HL-60 (cell line): Measurements from ENCODE around the gene GVQW3.
"Not testable (repeated sequence)": the region's sequence is repeated elsewhere in the genome, so short reads cannot be mapped to it uniquely, and the experiment has no call there.

Experiments used
- DNase-seq, 2 experiments: peaks; one replicate each; pipeline ENCODE4 v3.0.0-alpha.2; 2010 to 2020; ENCODE audit warnings: low read depth in 1 of 2, low spot score in 1 of 2
- H3K27ac ChIP-seq: fragments of 250-450 bp; sonication (Bioruptor Pico); replicated peaks from 2 replicates; pipeline ENCODE4 v1.5.1; 2020; ENCODE audit warnings: mild to moderate bottlenecking, moderate library complexity
- H3K27me3 ChIP-seq: fragments of 250-450 bp; sonication (Bioruptor Pico); 2 replicates; pipeline ENCODE4 v1.5.1; 2021; ENCODE audit warnings: mild to moderate bottlenecking, moderate library complexity; ENCODE audit not compliant: insufficient read depth, poor library complexity, severe bottlenecking
- H3K4me3 ChIP-seq: replicated peaks from 2 replicates; pipeline ENCODE4 v1.5.1; 2011; ENCODE audit warnings: mild to moderate bottlenecking, control low read depth, low read length; ENCODE audit not compliant: insufficient read depth
- CTCF ChIP-seq: IDR thresholded peaks from one replicate; pipeline ENCODE4 v1.5.1; 2011; ENCODE audit warnings: low read length, control low read depth, inconsistent platforms; ENCODE audit not compliant: insufficient read depth
- GABPA ChIP-seq: IDR thresholded peaks from 2 replicates; pipeline ENCODE4 v1.6.1; 2012; ENCODE audit warnings: low read depth
- POLR2AphosphoS5 ChIP-seq: IDR thresholded peaks from 2 replicates; pipeline ENCODE4 v1.6.1; 2012; ENCODE audit warnings: low read depth
- REST ChIP-seq: IDR thresholded peaks from 2 replicates; pipeline ENCODE4 v1.6.1; 2012; ENCODE audit warnings: low read depth; ENCODE audit not compliant: insufficient replicate concordance
- SPI1 ChIP-seq: IDR thresholded peaks from 2 replicates; pipeline ENCODE4 v1.6.1; 2012; ENCODE audit warnings: low read depth, mild to moderate bottlenecking, borderline replicate concordance

GVQW3 gene

GRCh38 chr11:76400967-76401366, 19.8 kb downstream of the GVQW3 start:
- H3K4me3 ChIP-seq, result no peak overlapping the region
- no peak for TF ChIP-seq SPI1
- no peak for TF ChIP-seq POLR2AphosphoS5
- no peak for TF ChIP-seq REST
- no peak for TF ChIP-seq CTCF
- TF ChIP-seq GABPA, result no peak
- no peak for DNase-seq
- no peak overlapping the region for H3K27ac ChIP-seq
- H3K27me3 ChIP-seq, result no peaks in the 10 kb centered on the region

GRCh38 chr11:76401484-76401883, 20.4 kb downstream of the GVQW3 start:
- DNase-seq, H3K27me3 ChIP-seq, H3K27ac ChIP-seq: not testable (repeated sequence)

GRCh38 chr11:76406359-76406758, 25.2 kb downstream of the GVQW3 start:
- Histone ChIP-seq H3K27me3 (no peaks in the 10 kb centered on the region), H3K27ac (no peak overlapping the region), H3K4me3 (no peak overlapping the region)
- TF ChIP-seq GABPA (no peak), SPI1 (no peak), POLR2AphosphoS5 (no peak), REST (no peak), CTCF (no peak)
- no peak for DNase-seq

More at GRCh38 chr11:76401484-76401883, 20.4 kb downstream of the GVQW3 start:
- not testable (repeated sequence) for H3K4me3 ChIP-seq

- no peak overlapping the region for H3K27ac ChIP-seq
- TF ChIP-seq REST, result no peak
- H3K4me3 ChIP-seq, result no peak overlapping the region
- H3K27me3 ChIP-seq, result no peaks in the 10 kb centered on the region
- no peak for DNase-seq
Observed at GRCh38 chr11:76408171-76408965, 27.2 kb downstream of the GVQW3 start.
